K562 (cell line): ENCODE measurements around the gene LRRIQ1.

Source experiments
- FOXJ2 ChIP-seq: fragments of 200-800 bp; sonication (Bioruptor generic); IDR thresholded peaks from 2 replicates; pipeline ENCODE4 v1.6.1; 2016; ENCODE audit warnings: missing genetic modification characterization, missing compliant biosample characterization
- ZNF274 ChIP-seq: IDR thresholded peaks from 2 replicates; pipeline ENCODE4 v1.6.1; 2011; ENCODE audit warnings: low read depth, mild to moderate bottlenecking, low read length, moderate library complexity, borderline replicate concordance
- TF ChIP-seq, protein P1 (sequence below), 3 experiments: IDR thresholded peaks in 2 of 3; conservative IDR thresholded peaks in 1 of 3; 2 replicates each; pipeline ENCODE4 v1.5.1; 2011 to 2012; ENCODE audit warnings: low read length in 3 of 3, mild to moderate bottlenecking in 3 of 3, control low read depth in 2 of 3, improper control_type of control experiment in 1 of 3, inconsistent platforms in 1 of 3, low read depth in 1 of 3, mixed read lengths in 1 of 3, moderate library complexity in 1 of 3; ENCODE audit not compliant: insufficient read depth in 2 of 3
- TF ChIP-seq, protein P2 (sequence below): fragments of 450-650 bp; formaldehyde crosslinking; IDR thresholded peaks from 2 replicates; pipeline ENCODE4 v1.4.0; 2022; ENCODE audit warnings: mild to moderate bottlenecking, moderate library complexity

DNA sequence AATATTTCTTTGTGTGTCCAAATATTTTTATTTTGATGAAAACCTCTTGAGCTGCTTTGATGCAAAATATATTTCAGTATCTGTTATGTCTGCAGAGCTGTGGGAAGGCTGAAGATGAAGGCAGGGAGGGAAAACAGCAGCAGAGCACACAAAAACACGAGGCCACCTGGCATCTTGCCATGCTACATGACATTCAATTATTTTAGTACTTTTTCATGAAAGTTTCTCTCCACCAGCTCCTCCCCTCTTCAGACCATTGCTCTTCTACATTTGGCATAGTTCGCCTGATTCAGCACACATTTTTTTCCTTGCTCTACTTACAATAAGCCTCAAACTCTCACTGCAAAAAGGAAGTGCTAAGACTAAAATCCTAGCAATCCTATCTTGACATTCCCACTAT, 239.2 kb downstream of the LRRIQ1 start:
- TF ChIP-seq ZNF274 (no peak), FOXJ2 (no peak)
- TF ChIP-seq, protein P1, sequence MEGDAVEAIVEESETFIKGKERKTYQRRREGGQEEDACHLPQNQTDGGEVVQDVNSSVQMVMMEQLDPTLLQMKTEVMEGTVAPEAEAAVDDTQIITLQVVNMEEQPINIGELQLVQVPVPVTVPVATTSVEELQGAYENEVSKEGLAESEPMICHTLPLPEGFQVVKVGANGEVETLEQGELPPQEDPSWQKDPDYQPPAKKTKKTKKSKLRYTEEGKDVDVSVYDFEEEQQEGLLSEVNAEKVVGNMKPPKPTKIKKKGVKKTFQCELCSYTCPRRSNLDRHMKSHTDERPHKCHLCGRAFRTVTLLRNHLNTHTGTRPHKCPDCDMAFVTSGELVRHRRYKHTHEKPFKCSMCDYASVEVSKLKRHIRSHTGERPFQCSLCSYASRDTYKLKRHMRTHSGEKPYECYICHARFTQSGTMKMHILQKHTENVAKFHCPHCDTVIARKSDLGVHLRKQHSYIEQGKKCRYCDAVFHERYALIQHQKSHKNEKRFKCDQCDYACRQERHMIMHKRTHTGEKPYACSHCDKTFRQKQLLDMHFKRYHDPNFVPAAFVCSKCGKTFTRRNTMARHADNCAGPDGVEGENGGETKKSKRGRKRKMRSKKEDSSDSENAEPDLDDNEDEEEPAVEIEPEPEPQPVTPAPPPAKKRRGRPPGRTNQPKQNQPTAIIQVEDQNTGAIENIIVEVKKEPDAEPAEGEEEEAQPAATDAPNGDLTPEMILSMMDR (IDR thresholded peaks at IDR 0.05 in 2 of 3, conservative IDR thresholded peaks at IDR 0.05 in 1 of 3; ENCODE audit: insufficient read depth in 2 of 3, low read depth in 1 of 3, low read length in 3 of 3) = no peak
- TF ChIP-seq, protein P2, sequence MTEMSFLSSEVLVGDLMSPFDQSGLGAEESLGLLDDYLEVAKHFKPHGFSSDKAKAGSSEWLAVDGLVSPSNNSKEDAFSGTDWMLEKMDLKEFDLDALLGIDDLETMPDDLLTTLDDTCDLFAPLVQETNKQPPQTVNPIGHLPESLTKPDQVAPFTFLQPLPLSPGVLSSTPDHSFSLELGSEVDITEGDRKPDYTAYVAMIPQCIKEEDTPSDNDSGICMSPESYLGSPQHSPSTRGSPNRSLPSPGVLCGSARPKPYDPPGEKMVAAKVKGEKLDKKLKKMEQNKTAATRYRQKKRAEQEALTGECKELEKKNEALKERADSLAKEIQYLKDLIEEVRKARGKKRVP = no peak
